ENCODE results near the gene C1QTNF9. TPM values are rescaled to one million over a fixed set of nuclear protein-coding genes. Genes with fewer than 3 reads are reported as not detected.

C1QTNF9 gene
- total and polyA plus RNA-seq, 7 experiments from 2014 or later: 0.19 TPM; not detected in 6

GRCh38 chr13:24284889-24285565 is 24.4 kb upstream of the C1QTNF9 start:
- Histone ChIP-seq H3K36me3 (ENCODE audit: control insufficient read depth in 2 of 3, insufficient read depth in 3 of 3, low read length in 3 of 3) (peaks cover 21 to 100% (median 29%) of the 10 kb centered on the region in 3 experiments), H3K9me3 (ENCODE audit: control insufficient read depth in 2 of 3, low read length in 3 of 3) (no peaks in the 10 kb centered on the region), H3K27ac (ENCODE audit: low read depth, low read length) (no peak overlapping the region), H3K4me3 (ENCODE audit: low read length) (no peak overlapping the region), H3K4me1 (ENCODE audit: control insufficient read depth in 2 of 2, insufficient read depth in 2 of 2, low read length in 2 of 2) (no peaks in the 10 kb centered on the region), H3K27me3 (ENCODE audit: control insufficient read depth in 2 of 2, insufficient read depth in 2 of 2, low read length in 2 of 2) (no peaks in the 10 kb centered on the region)
- ATAC-seq: no peak
- DNase-seq: no peak
- Mint-ChIP-seq H3K9me3 (no peaks in the 10 kb centered on the region), H3K36me3 (peaks cover 9 to 54% (median 29%) of the 10 kb centered on the region in 5 donors), H3K27me3 (no peaks in the 10 kb centered on the region), H3K4me3 (no peak overlapping the region), H3K27ac (peak overlapping the region in 1 of 9 donors; percentile 33), H3K4me1 (peaks cover 15 to 35% (median 30%) of the 10 kb centered on the region in 7 donors)
- intact Hi-C loops (cut with micrococcal nuclease): loop anchor here (5.0 kb wide), 1 partner anchor 33 kb away; no protein-coding TSS in a partner anchor
- ChIA-PET CTCF (interaction anchor here (1.7 to 2.2 kb wide), 2 partner anchors 11 to 34 kb away, joined by 6 to 8 read pairs; no protein-coding TSS in a partner anchor), POLR2A (interaction anchor here (1.2 kb wide), 1 partner anchor 20 kb away, joined by 4 read pairs; no protein-coding TSS in a partner anchor)

GRCh38 chr13:24286624-24287023 is 22.8 kb upstream of the C1QTNF9 start:
- Histone ChIP-seq H3K36me3 (ENCODE audit: control insufficient read depth in 2 of 3, insufficient read depth in 3 of 3, low read length in 3 of 3) (peaks cover 32 to 99% (median 42%) of the 10 kb centered on the region in 3 experiments), H3K27ac (ENCODE audit: low read depth, low read length) (no peak overlapping the region), H3K9me3 (ENCODE audit: control insufficient read depth in 2 of 3, low read length in 3 of 3) (no peaks in the 10 kb centered on the region), H3K27me3 (ENCODE audit: control insufficient read depth in 2 of 2, insufficient read depth in 2 of 2, low read length in 2 of 2) (no peaks in the 10 kb centered on the region), H3K4me3 (ENCODE audit: low read length) (no peak overlapping the region), H3K4me1 (ENCODE audit: control insufficient read depth in 2 of 2, insufficient read depth in 2 of 2, low read length in 2 of 2) (no peaks in the 10 kb centered on the region)
- no peak for ATAC-seq
- no peak overlapping the region for H3K4me3 Mint-ChIP-seq
- CTCF ChIA-PET: no interaction called here
- no peaks in the 10 kb centered on the region for H3K9me3 Mint-ChIP-seq
- peaks cover 9 to 65% (median 32%) of the 10 kb centered on the region in 5 donors for H3K36me3 Mint-ChIP-seq
- intact Hi-C loops (cut with micrococcal nuclease): loop anchor here (5.0 kb wide), 1 partner anchor 34 kb away; no protein-coding TSS in a partner anchor
- no peak overlapping the region for H3K27ac Mint-ChIP-seq
- no peaks in the 10 kb centered on the region for H3K27me3 Mint-ChIP-seq
- POLR2A ChIA-PET: no interaction called here
- no peak for DNase-seq
- H3K4me1 Mint-ChIP-seq: peaks cover 13 to 24% (median 16%) of the 10 kb centered on the region in 7 donors

GRCh38 chr13:24287748-24288287 is 21.6 kb upstream of the C1QTNF9 start:
- Histone ChIP-seq H3K4me1 (ENCODE audit: control insufficient read depth in 2 of 2, insufficient read depth in 2 of 2, low read length in 2 of 2) (no peaks in the 10 kb centered on the region), H3K27ac (ENCODE audit: low read depth, low read length) (no peak overlapping the region), H3K9me3 (ENCODE audit: control insufficient read depth in 2 of 3, low read length in 3 of 3) (no peaks in the 10 kb centered on the region), H3K36me3 (ENCODE audit: control insufficient read depth in 2 of 3, insufficient read depth in 3 of 3, low read length in 3 of 3) (peaks cover 32 to 97% (median 50%) of the 10 kb centered on the region in 3 experiments), H3K4me3 (ENCODE audit: low read length) (no peak overlapping the region), H3K27me3 (ENCODE audit: control insufficient read depth in 2 of 2, insufficient read depth in 2 of 2, low read length in 2 of 2) (no peaks in the 10 kb centered on the region)
- ChIA-PET POLR2A (interaction anchor here (0.6 to 1.4 kb wide), 2 partner anchors 14 to 383 kb away, joined by 3 read pairs; no protein-coding TSS in a partner anchor), CTCF (interaction anchor here (0.8 kb wide), 2 partner anchors 9 to 57 kb away, joined by 3 to 4 read pairs; no protein-coding TSS in a partner anchor)
- peak overlapping the region in 1 of 10 donors; percentile 22 for H3K4me3 Mint-ChIP-seq
- no peaks in the 10 kb centered on the region for H3K27me3 Mint-ChIP-seq
- DNase-seq (no peak), ATAC-seq (no peak)
- no peaks in the 10 kb centered on the region for H3K9me3 Mint-ChIP-seq
- peaks cover 14 to 65% (median 32%) of the 10 kb centered on the region in 5 donors for H3K36me3 Mint-ChIP-seq
- H3K4me1 Mint-ChIP-seq: peaks cover 5 to 13% (median 7%) of the 10 kb centered on the region in 7 donors
- peak overlapping the region in 3 of 9 donors; percentile 40 to 63 (median 54) for H3K27ac Mint-ChIP-seq
- intact Hi-C loops (cut with micrococcal nuclease): loop anchor here (2.0 to 5.0 kb wide), 2 partner anchors 13 to 36 kb away; no protein-coding TSS in a partner anchor

- Mint-ChIP-seq H3K36me3 (peaks cover 17 to 67% (median 35%) of the 10 kb centered on the region in 5 donors), H3K27ac (no peak overlapping the region), H3K4me1 (peaks cover 0 to 6% (median 2%) of the 10 kb centered on the region in 7 donors), H3K9me3 (no peaks in the 10 kb centered on the region), H3K27me3 (no peaks in the 10 kb centered on the region), H3K4me3 (no peak overlapping the region)
- Histone ChIP-seq H3K9me3 (ENCODE audit: control insufficient read depth in 2 of 3, low read length in 3 of 3) (no peaks in the 10 kb centered on the region), H3K27ac (ENCODE audit: low read depth, low read length) (no peak overlapping the region), H3K27me3 (ENCODE audit: control insufficient read depth in 2 of 2, insufficient read depth in 2 of 2, low read length in 2 of 2) (no peaks in the 10 kb centered on the region), H3K36me3 (ENCODE audit: control insufficient read depth in 2 of 3, insufficient read depth in 3 of 3, low read length in 3 of 3) (peaks cover 36 to 97% (median 60%) of the 10 kb centered on the region in 3 experiments), H3K4me1 (ENCODE audit: control insufficient read depth in 2 of 2, insufficient read depth in 2 of 2, low read length in 2 of 2) (no peaks in the 10 kb centered on the region), H3K4me3 (ENCODE audit: low read length) (no peak overlapping the region)
- ATAC-seq: no peak
- intact Hi-C loops (cut with micrococcal nuclease): loop anchor here (2.0 to 5.0 kb wide), 2 partner anchors 14 to 37 kb away; no protein-coding TSS in a partner anchor
- ChIA-PET CTCF (no interaction called here), POLR2A (no interaction called here)
- DNase-seq: no peak
Observed at GRCh38 chr13:24288870-24289269, 20.5 kb upstream of the C1QTNF9 start.

GRCh38 chr13:24290280-24290932 is 19.0 kb upstream of the C1QTNF9 start:
- Mint-ChIP-seq H3K4me3 (no peak overlapping the region), H3K36me3 (peaks cover 20 to 72% (median 41%) of the 10 kb centered on the region in 5 donors), H3K27ac (peak overlapping the region in 5 of 9 donors; percentile 37 to 65 (median 47)), H3K27me3 (no peaks in the 10 kb centered on the region), H3K4me1 (peaks cover 0 to 3% (median 0%) of the 10 kb centered on the region in 7 donors), H3K9me3 (no peaks in the 10 kb centered on the region)
- ATAC-seq: no peak
- POLR2A ChIA-PET: interaction anchor here (1.7 kb wide), 1 partner anchor 16 kb away, joined by 6 read pairs; no protein-coding TSS in a partner anchor
- no peaks in the 10 kb centered on the region for H3K27me3 ChIP-seq (ENCODE audit: control insufficient read depth in 2 of 2, insufficient read depth in 2 of 2, low read length in 2 of 2)
- H3K36me3 ChIP-seq (ENCODE audit: control insufficient read depth in 2 of 3, insufficient read depth in 3 of 3, low read length in 3 of 3): peaks cover 52 to 97% (median 74%) of the 10 kb centered on the region in 3 experiments
- H3K27ac ChIP-seq (ENCODE audit: low read depth, low read length): no peak overlapping the region
- no peak overlapping the region for H3K4me3 ChIP-seq (ENCODE audit: low read length)
- no peak for DNase-seq
- no peaks in the 10 kb centered on the region for H3K4me1 ChIP-seq (ENCODE audit: control insufficient read depth in 2 of 2, insufficient read depth in 2 of 2, low read length in 2 of 2)
- intact Hi-C loops (cut with micrococcal nuclease): no loop called here
- CTCF ChIA-PET: interaction anchor here (0.6 to 0.7 kb wide), 2 partner anchors 20 to 374 kb away, joined by 3 to 5 read pairs; no protein-coding TSS in a partner anchor
- H3K9me3 ChIP-seq (ENCODE audit: control insufficient read depth in 2 of 3, low read length in 3 of 3): no peaks in the 10 kb centered on the region

GRCh38 chr13:24292481-24292880 is 16.9 kb upstream of the C1QTNF9 start:
- Histone ChIP-seq H3K36me3 (ENCODE audit: control insufficient read depth in 2 of 3, insufficient read depth in 3 of 3, low read length in 3 of 3) (peaks cover 67 to 98% (median 78%) of the 10 kb centered on the region in 3 experiments), H3K4me1 (ENCODE audit: control insufficient read depth in 2 of 2, insufficient read depth in 2 of 2, low read length in 2 of 2) (no peaks in the 10 kb centered on the region), H3K27ac (ENCODE audit: low read depth, low read length) (no peak overlapping the region), H3K4me3 (ENCODE audit: low read length) (no peak overlapping the region), H3K27me3 (ENCODE audit: control insufficient read depth in 2 of 2, insufficient read depth in 2 of 2, low read length in 2 of 2) (no peaks in the 10 kb centered on the region), H3K9me3 (ENCODE audit: control insufficient read depth in 2 of 3, low read length in 3 of 3) (no peaks in the 10 kb centered on the region)
- Mint-ChIP-seq H3K27ac (peak overlapping the region in 2 of 9 donors; percentile 49 to 52), H3K27me3 (no peaks in the 10 kb centered on the region), H3K4me3 (no peak overlapping the region), H3K36me3 (peaks cover 25 to 84% (median 55%) of the 10 kb centered on the region in 5 donors), H3K9me3 (no peaks in the 10 kb centered on the region), H3K4me1 (peaks cover 0 to 3% (median 0%) of the 10 kb centered on the region in 7 donors)
- DNase-seq (no peak), ATAC-seq (no peak)
- CTCF ChIA-PET: interaction anchor here (0.6 kb wide), 1 partner anchor 22 kb away, joined by 3 read pairs; no protein-coding TSS in a partner anchor
- POLR2A ChIA-PET: interaction anchor here (0.9 kb wide), 1 partner anchor 35 kb away, joined by 3 read pairs; no protein-coding TSS in a partner anchor
- intact Hi-C loops (cut with micrococcal nuclease): no loop called here

All from naive thymus-derived CD4-positive, alpha-beta T cell (primary cell).